A549 treated with AZD2906 at 1 μM for 4 hours (cell line): ENCODE results near the gene APEX1. TPM values are rescaled to one million over a fixed set of nuclear protein-coding genes. Genes with fewer than 3 reads are reported as not detected.

Source experiments
- total RNA-seq: library from RNA; stranded (reverse); fragments of 200-300 nt; extraction: Qiagen RNA extraction; gene quantifications from 5 replicates; pipeline ENCODE4 v1.2.3, GENCODE V29; 2022

The APEX1 gene
- total RNA-seq = 252 to 268 TPM (median 254 TPM) in 5 replicates

GRCh38 chr14:20454516-20455354, at the start of gene APEX1, which contains the start of gene OSGEP:
Gene APEX1 (plus strand): TSS chr14:20455226. CDS start chr14:20455646, 420 bp downstream.
Gene OSGEP (minus strand): TSS chr14:20454812. CDS start chr14:20454683, 129 bp downstream.

DNA sequence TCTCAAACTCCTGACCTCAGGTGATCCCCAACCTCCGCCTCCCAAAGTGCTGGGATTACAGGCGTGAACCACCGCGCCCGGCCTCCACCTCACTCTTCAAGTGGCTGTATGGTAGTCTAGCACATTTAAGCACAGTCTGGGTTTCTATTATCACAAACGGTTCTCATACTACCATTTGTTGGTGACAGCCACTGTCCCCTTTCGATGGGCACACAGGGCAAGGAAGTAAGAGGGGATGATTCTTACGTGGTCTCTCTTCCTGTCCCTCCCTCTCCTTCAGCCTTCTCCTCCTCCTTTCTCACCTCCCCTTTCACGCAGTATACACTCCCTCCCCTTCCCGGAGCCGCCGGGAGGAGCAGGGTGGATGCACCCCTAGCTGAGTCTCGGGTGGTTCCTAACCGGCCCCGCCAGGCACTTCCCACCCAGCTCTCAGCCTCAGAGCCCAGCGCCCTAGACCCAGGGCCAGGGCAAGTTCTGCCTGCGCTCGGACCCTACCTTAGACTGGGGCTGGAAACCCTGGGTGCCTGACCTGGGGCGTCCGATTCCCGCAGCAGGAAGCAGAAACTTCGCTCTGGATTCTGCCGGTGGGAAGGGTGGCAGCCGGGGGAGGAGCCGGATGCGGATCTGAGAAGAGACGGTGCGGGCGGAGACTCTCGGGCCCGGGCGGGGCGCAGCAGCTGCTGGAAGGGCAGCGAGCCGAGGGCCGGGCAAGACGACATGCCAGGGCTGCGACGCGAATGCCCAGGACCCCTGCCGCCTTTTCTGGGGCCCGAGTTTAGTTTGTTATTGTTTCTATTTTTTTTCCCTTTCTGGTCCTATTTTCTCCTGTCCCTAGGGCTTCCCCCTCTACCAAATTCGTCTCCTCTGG, 41.9 kb upstream of the APEX1 start, which contains the start of gene TEP1:
Gene TEP1 (minus strand): TSS at position 626 of the 868 bp plus-strand sequence. CDS start 5,062 bp downstream, outside the sequence.

GRCh38 chr14:20435582-20436362, 19.3 kb upstream of the APEX1 start, which contains the start of gene KLHL33:
Gene KLHL33 (minus strand): TSS chr14:20436166. CDS start chr14:20435811, 355 bp downstream.

DNA sequence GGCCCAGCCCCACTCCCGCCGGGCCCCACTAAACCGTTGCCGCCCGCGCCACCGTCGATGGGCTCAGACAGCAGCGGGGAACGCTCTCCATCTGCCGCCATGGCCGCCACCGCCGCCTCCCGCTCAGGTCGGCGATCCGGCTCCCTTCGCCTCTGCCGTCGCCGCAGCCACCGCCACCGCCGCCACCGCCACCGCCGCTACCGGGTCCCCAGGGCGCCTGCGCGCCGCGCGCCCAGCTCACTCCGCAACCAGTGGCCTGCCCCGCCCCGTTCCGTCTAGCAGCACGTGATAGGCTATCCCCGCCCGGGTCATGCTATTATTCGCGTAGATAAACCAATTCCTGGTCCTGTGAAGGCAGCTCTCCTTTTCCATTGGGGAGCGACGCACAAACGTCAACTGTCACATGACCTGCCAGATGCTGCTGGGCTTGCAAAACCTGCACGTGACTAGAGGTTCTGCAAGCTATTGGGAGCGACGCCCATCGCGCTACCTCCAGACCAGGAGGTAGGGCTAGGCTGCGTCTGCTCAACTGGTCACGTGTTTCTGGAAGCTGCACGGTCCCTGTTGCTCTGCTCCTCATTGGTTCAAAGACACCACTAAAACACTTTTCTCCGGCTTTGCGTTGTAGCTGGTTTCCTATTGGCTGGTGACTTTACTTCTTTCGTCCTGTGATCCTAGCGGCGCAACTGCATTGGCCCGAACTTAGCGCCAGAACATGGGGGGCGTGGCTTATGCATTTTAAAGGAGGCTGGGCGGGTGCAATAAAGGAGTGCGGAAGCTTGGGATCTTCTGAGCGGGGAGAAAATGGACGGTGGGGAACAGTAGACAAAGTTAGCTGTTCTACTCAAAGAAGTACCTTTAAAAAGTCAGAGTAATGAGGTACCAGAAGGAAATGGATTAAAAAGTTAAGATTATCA, 6.5 kb downstream of the APEX1 start, which contains the start of gene PIP4P1:
Gene PIP4P1 (minus strand): TSS at position 210 of the 917 bp plus-strand sequence. CDS start 109 bp downstream, at position 101.

GRCh38 chr14:20469242-20469889, 14.3 kb downstream of the APEX1 start, which contains the start of gene PNP:
Gene PNP (plus strand): TSS chr14:20469406. CDS start chr14:20469525, 119 bp downstream.

Other genes with a start within 250 kb of the APEX1 start
- gene OR11H6, start 231.5 kb upstream of the APEX1 start, total RNA-seq = not detected in 5 replicates
- not detected in 5 replicates for gene OR11H7, start 226.2 kb upstream of the APEX1 start, total RNA-seq
- gene OR11H4, start 215.9 kb upstream of the APEX1 start, total RNA-seq = not detected in 5 replicates
- gene TTC5, start 149.3 kb upstream of the APEX1 start, total RNA-seq = 15.5 to 26.0 TPM (median 17.3 TPM) in 5 replicates
- 35.9 to 43.6 TPM (median 38.6 TPM) in 5 replicates for gene CCNB1IP1, start 121.9 kb upstream of the APEX1 start, total RNA-seq
- gene PARP2, start 111.6 kb upstream of the APEX1 start, total RNA-seq = 17.3 to 21.2 TPM (median 18.9 TPM) in 5 replicates
- 8.7 to 9.7 TPM (median 9.3 TPM) in 5 replicates for gene TEP1, start 41.7 kb upstream of the APEX1 start, total RNA-seq
- 0.01 to 0.03 TPM (median 0.02 TPM) in 4 of 5 replicates, not detected in the other for gene KLHL33, start 19.1 kb upstream of the APEX1 start, total RNA-seq
- gene OSGEP, start 414 bp upstream of the APEX1 start, total RNA-seq = 23.5 to 26.9 TPM (median 24.8 TPM) in 5 replicates
- gene PIP4P1, start 6.2 kb downstream of the APEX1 start, total RNA-seq = 26.9 to 38.5 TPM (median 31.7 TPM) in 5 replicates
- 130 to 158 TPM (median 135 TPM) in 5 replicates for gene PNP, start 14.2 kb downstream of the APEX1 start, total RNA-seq
- 0.13 to 0.39 TPM (median 0.25 TPM) in 5 replicates for gene RNASE10, start 50.3 kb downstream of the APEX1 start, total RNA-seq
- gene RNASE9, start 105.8 kb downstream of the APEX1 start, total RNA-seq = not detected in 5 replicates
- not detected in 5 replicates for gene RNASE11, start 132.8 kb downstream of the APEX1 start, total RNA-seq
- not detected in 5 replicates for gene RNASE12, start 136.2 kb downstream of the APEX1 start, total RNA-seq
- gene OR6S1, start 186.5 kb downstream of the APEX1 start, total RNA-seq = not detected in 5 replicates
- 4.6 to 9.5 TPM (median 8.4 TPM) in 5 replicates for gene RNASE4, start 229.3 kb downstream of the APEX1 start, total RNA-seq
- gene ANG, start 233.5 kb downstream of the APEX1 start, total RNA-seq = 10.0 to 12.2 TPM (median 11.2 TPM) in 5 replicates